ENCODE data around the gene SEMA6C.

SEMA6C gene

DNA sequence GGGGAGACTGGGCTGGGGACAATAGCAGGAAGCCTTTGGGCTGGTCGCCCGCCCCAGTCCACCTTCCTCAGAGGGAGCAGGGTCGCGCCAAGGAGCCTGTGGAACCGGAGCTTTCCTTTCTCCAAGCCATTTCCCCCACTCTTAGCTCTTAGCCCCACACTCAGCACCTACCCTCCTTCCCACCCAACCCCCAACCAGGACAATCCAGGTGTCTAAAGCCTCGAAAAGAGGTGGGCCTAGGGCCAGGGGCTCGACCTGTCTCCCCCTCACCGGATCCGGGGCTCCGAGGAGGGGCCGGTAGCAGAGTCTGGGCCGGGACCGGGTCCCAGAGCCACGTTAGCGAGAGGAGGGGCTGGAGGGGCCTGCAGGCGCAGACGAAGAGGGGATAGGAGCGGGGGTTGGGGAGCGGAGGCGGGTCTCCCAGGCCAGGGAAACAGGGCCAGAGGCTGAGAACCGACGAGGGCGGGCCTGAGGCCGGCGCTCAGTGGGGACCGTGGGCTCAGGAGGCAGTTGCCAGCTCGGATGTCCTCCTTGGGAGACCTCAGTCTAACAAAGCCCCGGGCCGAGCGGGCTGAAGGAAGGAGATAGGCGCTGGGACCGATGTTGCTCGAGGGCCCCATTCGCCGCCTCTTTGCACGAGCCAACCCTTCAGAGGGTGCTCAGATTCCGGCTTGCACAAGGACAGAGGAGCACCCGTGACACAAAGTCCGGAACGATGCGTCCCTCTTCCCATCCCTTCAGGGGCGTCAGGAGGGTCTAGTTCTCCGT, 943 bp downstream of the SEMA6C start:
- Histone ChIP-seq H3K4me1 (peaks cover 0 to 40% (median 25%) of the 10 kb centered on the region in 4 donors), H3K4me3 (peak overlapping the region; percentile 82 to 96), H3K9me3 (no peaks in the 10 kb centered on the region), H3K27ac (peak overlapping the region; percentile 80 to 81), H3K27me3 (no peaks in the 10 kb centered on the region), H3K36me3 (peaks cover 0 to 9% (median 0%) of the 10 kb centered on the region in 3 donors)
- peak; percentile 49 to 74 for DNase-seq
- intact Hi-C loops (cut with DNase I; ENCODE audit: low total_unique reads), result no loop called here
- TF ChIP-seq, protein P1, sequence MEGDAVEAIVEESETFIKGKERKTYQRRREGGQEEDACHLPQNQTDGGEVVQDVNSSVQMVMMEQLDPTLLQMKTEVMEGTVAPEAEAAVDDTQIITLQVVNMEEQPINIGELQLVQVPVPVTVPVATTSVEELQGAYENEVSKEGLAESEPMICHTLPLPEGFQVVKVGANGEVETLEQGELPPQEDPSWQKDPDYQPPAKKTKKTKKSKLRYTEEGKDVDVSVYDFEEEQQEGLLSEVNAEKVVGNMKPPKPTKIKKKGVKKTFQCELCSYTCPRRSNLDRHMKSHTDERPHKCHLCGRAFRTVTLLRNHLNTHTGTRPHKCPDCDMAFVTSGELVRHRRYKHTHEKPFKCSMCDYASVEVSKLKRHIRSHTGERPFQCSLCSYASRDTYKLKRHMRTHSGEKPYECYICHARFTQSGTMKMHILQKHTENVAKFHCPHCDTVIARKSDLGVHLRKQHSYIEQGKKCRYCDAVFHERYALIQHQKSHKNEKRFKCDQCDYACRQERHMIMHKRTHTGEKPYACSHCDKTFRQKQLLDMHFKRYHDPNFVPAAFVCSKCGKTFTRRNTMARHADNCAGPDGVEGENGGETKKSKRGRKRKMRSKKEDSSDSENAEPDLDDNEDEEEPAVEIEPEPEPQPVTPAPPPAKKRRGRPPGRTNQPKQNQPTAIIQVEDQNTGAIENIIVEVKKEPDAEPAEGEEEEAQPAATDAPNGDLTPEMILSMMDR (IDR thresholded peaks at IDR 0.05), result no peak

DNA sequence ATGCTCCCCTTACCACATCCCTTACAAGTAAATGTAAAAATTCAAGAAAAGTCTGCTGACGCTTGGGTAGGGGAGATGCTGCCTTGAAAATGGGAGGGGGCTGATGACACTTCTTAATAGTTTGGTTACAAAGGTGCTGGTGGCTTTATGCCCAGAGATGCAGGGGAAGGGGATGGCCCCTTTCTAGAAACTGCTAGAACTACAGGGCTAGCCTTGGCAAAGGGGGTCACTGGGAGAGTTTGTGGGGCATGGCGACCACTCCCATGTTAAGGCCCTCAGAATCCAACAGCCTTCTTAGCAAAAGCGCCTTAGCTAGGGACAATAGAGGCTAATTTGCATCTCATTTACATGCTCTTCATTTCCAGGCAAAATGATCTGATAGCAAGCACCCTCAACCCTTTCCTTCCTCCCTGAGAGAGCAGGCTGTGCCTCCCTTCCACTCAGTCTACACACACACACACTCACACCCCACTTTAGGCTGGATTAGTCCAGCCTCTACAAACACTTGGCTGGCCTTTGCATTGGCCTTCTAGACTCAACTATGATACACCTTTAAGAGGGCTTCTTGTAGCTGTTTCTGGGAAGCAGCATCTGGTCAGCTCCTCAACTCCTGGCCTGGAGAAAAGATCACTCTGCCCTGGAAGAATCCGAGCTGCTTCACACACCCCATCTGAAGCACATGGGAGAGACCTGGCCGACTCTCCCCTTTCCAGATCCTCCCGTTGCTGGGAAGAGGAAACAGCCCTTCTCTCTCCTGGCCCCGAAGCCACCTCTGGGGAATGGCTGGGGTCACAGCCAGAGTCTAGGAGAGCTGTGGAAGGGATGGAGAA, 1.7 kb downstream of the SEMA6C start:
- Histone ChIP-seq H3K36me3 (peaks cover 0 to 17% (median 0%) of the 10 kb centered on the region in 3 donors), H3K4me3 (peak overlapping the region; percentile 82 to 96), H3K9me3 (no peaks in the 10 kb centered on the region), H3K27me3 (no peaks in the 10 kb centered on the region), H3K27ac (peak overlapping the region; percentile 80 to 81), H3K4me1 (peaks cover 0 to 40% (median 25%) of the 10 kb centered on the region in 4 donors)
- peak in 1 of 2 donors; percentile 46 for DNase-seq
- TF ChIP-seq, protein P1 (IDR thresholded peaks at IDR 0.05), result no peak
- intact Hi-C loops (cut with DNase I; ENCODE audit: low total_unique reads), result no loop called here

DNA sequence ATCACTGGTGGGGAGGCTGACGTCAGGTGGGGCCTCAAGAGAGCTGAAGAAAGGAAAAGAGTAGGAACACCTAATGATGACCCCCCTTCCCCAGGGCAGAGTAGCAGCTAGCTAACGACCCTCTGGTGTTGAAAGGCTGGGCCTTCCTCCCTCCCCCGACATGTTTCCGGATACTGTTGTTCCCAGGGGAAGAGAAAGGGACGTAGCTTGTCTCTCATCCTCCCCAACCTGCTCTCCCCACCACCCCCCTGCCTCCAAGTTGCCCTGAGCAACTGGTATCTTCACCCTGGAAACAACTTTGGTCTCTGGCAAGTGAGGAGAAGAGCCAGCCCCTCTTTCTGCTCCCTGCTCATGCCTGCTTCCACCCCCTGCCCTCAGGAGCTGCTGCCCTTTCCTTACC, 2.4 kb downstream of the SEMA6C start:
- no peak overlapping the region for H3K4me3 ChIP-seq
- peaks cover 0 to 24% (median 0%) of the 10 kb centered on the region in 3 donors for H3K36me3 ChIP-seq
- peak in 1 of 2 donors; percentile 56 for DNase-seq
- H3K27ac ChIP-seq, result no peak overlapping the region
- H3K9me3 ChIP-seq, result no peaks in the 10 kb centered on the region
- H3K4me1 ChIP-seq, result peaks cover 0 to 40% (median 25%) of the 10 kb centered on the region in 4 donors
- intact Hi-C loops (cut with DNase I; ENCODE audit: low total_unique reads), result no loop called here
- TF ChIP-seq, protein P1 (IDR thresholded peaks at IDR 0.05), result no peak
- no peaks in the 10 kb centered on the region for H3K27me3 ChIP-seq

DNA sequence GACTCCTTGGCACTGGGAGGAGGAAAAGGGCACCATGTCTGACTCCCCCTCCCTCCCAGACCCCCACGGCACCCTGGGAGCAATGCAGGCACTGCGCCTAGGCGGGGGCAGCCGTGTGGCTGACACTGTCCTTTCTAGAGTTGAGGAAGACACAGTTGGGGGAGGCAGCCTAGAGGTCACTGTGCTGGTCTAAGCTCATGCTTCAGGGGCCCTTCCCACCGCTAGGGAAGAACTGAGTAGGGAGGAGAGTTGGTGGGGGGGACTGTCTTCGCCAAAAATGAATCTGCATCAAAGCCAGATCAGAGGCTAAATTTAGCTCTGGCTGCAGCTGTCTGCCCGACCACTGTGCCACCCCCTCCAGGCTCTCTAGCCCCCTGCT, 3.4 kb downstream of the SEMA6C start:
- intact Hi-C loops (cut with DNase I; ENCODE audit: low total_unique reads), result no loop called here
- DNase-seq, result no peak
- no peaks in the 10 kb centered on the region for H3K27me3 ChIP-seq
- no peak overlapping the region for H3K27ac ChIP-seq
- no peak overlapping the region for H3K4me3 ChIP-seq
- H3K36me3 ChIP-seq, result peaks cover 0 to 30% (median 0%) of the 10 kb centered on the region in 3 donors
- TF ChIP-seq, protein P1 (IDR thresholded peaks at IDR 0.05), result no peak
- peaks cover 0 to 40% (median 25%) of the 10 kb centered on the region in 4 donors for H3K4me1 ChIP-seq
- H3K9me3 ChIP-seq, result no peaks in the 10 kb centered on the region

DNA sequence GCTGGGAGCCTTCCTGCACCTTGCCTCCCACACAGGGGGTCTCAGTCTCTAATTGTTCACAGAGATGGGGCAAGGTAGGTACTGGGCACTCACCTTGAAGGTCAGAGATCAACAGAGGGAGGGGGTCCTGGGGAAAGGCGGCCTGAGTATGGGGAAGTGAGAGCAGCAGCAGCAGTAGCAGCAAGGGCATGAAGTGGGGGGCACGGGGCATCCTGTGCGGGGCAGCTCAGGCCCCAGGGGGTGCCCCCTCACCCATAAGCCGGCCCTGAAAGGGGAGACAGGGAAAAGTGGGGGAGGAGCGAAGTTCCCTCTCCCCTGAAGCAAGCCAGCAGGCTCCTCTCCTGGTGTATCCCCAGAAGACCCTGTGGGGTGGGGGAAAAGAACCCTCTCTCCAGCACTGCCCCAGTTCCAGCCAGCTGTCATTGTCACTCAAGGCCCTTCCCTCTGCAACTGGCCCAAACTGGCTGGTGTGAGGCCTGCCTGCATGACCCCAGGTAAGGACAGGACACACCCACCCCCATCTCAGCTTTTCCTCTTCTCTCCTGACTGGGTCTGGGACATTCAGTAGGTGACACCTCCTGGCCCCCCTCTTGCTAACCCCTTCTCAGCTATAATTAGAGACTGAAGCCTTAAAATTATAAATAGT, 3.9 kb downstream of the SEMA6C start:
- peaks cover 0 to 39% (median 25%) of the 10 kb centered on the region in 4 donors for H3K4me1 ChIP-seq
- DNase-seq, result no peak
- H3K36me3 ChIP-seq, result peaks cover 0 to 36% (median 0%) of the 10 kb centered on the region in 3 donors
- H3K27me3 ChIP-seq, result no peaks in the 10 kb centered on the region
- no peak overlapping the region for H3K4me3 ChIP-seq
- TF ChIP-seq, protein P1 (IDR thresholded peaks at IDR 0.05), result no peak
- no peak overlapping the region for H3K27ac ChIP-seq
- no peaks in the 10 kb centered on the region for H3K9me3 ChIP-seq
- intact Hi-C loops (cut with DNase I; ENCODE audit: low total_unique reads), result no loop called here
